GM12878 (cell line): ENCODE data around the gene SNX30. TPM values are rescaled to one million over a fixed set of nuclear protein-coding genes. Genes with fewer than 3 reads are reported as not detected.

Experiments
- ATAC-seq: fragments of 200-7000 bp; cut with Tn5 transposase; 3 replicates; pipeline ENCODE4 v1.9.1; 2020; ENCODE audit warnings: mild to moderate bottlenecking, moderate library complexity
- BruUV-seq: library from RNA; stranded (reverse); fragments of 400-500 nt; replicated peaks from 2 replicates; lab custom pipeline; 2021; lab: Mats Ljungman, UMichigan
- CTCF ChIA-PET: fragments of 300-600 bp; sonication (Branson Sonifier 250); formaldehyde crosslinking; extraction: SDS; loops from one replicate; lab custom pipeline; 2021; ENCODE audit warnings: inconsistent platforms; lab: Yijun Ruan, JAX
- POLR2A ChIA-PET: fragments of 350-600 bp; formaldehyde crosslinking; extraction: SDS; loops from one replicate; lab custom pipeline; 2021; ENCODE audit warnings: inconsistent platforms; lab: Charles Lee
- RAD21 ChIA-PET: fragments of 300-600 bp; sonication (Branson Sonifier 250); formaldehyde crosslinking; loops from one replicate; lab custom pipeline; 2023; ENCODE audit warnings: antibody characterized with exemption; ENCODE audit not compliant: unreplicated experiment; lab: Charles Lee
- SMC1A ChIA-PET: fragments of 300-600 bp; sonication (Branson Sonifier 250); formaldehyde crosslinking; loops from one replicate; lab custom pipeline; 2023; ENCODE audit not compliant: unreplicated experiment, uncharacterized antibody; lab: Charles Lee
- DNase-seq: peaks from one replicate; pipeline ENCODE4 v3.0.0-alpha.2; 2011; ENCODE audit warnings: low read depth, low spot score
- FAIRE-seq: peaks from 3 replicates; lab custom pipeline; 2011; peaks lifted over from hg19 to GRCh38; lab: Jason Lieb, UNC
- H2AFZ ChIP-seq: 2 replicates; pipeline ENCODE4 v1.6.0; 2011; ENCODE audit warnings: low read depth, low read length, control low read depth; ENCODE audit not compliant: control insufficient read depth
- H3K27ac ChIP-seq: 2 replicates; pipeline ENCODE4 v1.5.1; 2011; ENCODE audit warnings: control low read depth; ENCODE audit not compliant: control insufficient read depth, insufficient read depth
- H3K27me3 ChIP-seq, 2 experiments: replicated peaks in 1 of 2; 2 replicates each; pipeline versions ENCODE4 v1.6.0 to v1.6.1; 2011; ENCODE audit warnings: low read length in 1 of 2; ENCODE audit not compliant: control insufficient read depth in 2 of 2, insufficient read depth in 2 of 2
- H3K36me3 ChIP-seq, 2 experiments: 2 replicates each; pipeline ENCODE4 v1.5.1; 2011; ENCODE audit warnings: low read length in 1 of 2; ENCODE audit not compliant: control insufficient read depth in 2 of 2, insufficient read depth in 2 of 2
- H3K4me1 ChIP-seq: 2 replicates; pipeline ENCODE4 v1.6.1; 2011; ENCODE audit warnings: mild to moderate bottlenecking, low read length, moderate library complexity, mixed read lengths; ENCODE audit not compliant: control insufficient read depth, insufficient read depth
- H3K4me2 ChIP-seq: 2 replicates; pipeline ENCODE4 v1.6.0; 2011; ENCODE audit warnings: control low read depth; ENCODE audit not compliant: control insufficient read depth, insufficient read depth
- H3K4me3 ChIP-seq: fragments of 200-600 bp; sonication (generic); 2 replicates; pipeline ENCODE4 v1.5.1; 2016
- H3K79me2 ChIP-seq: 2 replicates; pipeline ENCODE4 v1.6.0; 2011; ENCODE audit warnings: low read length; ENCODE audit not compliant: control insufficient read depth, insufficient read depth
- H3K9ac ChIP-seq: 2 replicates; pipeline ENCODE4 v1.8.0; 2011; ENCODE audit warnings: low read length, control low read depth, mixed read lengths; ENCODE audit not compliant: control insufficient read depth, insufficient read depth
- H3K9me3 ChIP-seq: replicated peaks from 3 replicates; pipeline ENCODE4 v1.5.1; 2011; ENCODE audit warnings: mild to moderate bottlenecking, low read length; ENCODE audit not compliant: control insufficient read depth, insufficient read depth
- H4K20me1 ChIP-seq: 2 replicates; pipeline ENCODE4 v1.6.0; 2011; ENCODE audit not compliant: control insufficient read depth, insufficient read depth
- WGBS: methylation state at CpG from one replicate; pipeline ENCODE4 v1.1.6; 2016; ENCODE audit warnings: low lambda C conversion rate; ENCODE audit not compliant: insufficient replicate concordance, insufficient coverage; ENCODE audit errors: missing lambda C conversion rate; 5-methylcytosine and 5-hydroxymethylcytosine counted together
- in situ Hi-C: fragments of 300-500 bp; cut with MboI; formaldehyde crosslinking; loops from 9 replicates; pipeline ENCODE4 v1.14.3; 2018; ENCODE audit warnings: mixed read lengths
- intact Hi-C: fragments of 100-400 bp; cut with micrococcal nuclease; formaldehyde crosslinking; loops from one replicate; pipeline ENCODE4 v1.14.2; 2022; ENCODE audit not compliant: unreplicated experiment
- polyA plus RNA-seq, 11 experiments: library from polyadenylated mRNA; depleted of rRNA in 4 of 11; unstranded in 6 of 11; stranded (reverse) in 5 of 11; fragments of >200 nt; fragmentation: Nextera tagmentation in 4 of 11; fragmentation: Illumina TruSeq in 1 of 11; extraction: Ambion mirVana in 4 of 11; extraction: Trizol in 1 of 11; gene quantifications; 1 replicate in 1 of 11; 2 replicates in 10 of 11; pipeline versions ENCODE4 v1.2.1 to v1.2.3, GENCODE V29; 2011 to 2016; ENCODE audit warnings: inconsistent platforms in 2 of 11, missing spikeins in 2 of 11, low read depth in 1 of 11
- total RNA-seq, 4 experiments: library from RNA; depleted of rRNA in 3 of 4; stranded (reverse); fragments of >200 nt in 3 of 4; fragmentation: Illumina TruSeq in 1 of 4; extraction: Trizol in 1 of 4; gene quantifications; 2 replicates each; pipeline versions ENCODE4 v1.2.1 to v1.2.3, GENCODE V29; 2013 to 2021
- TF ChIP-seq, protein P1 (sequence below): fragments of 150-350 bp; IDR thresholded peaks from 2 replicates; pipeline ENCODE4 v1.6.1; 2016; ENCODE audit warnings: low read depth, low read length
- TF ChIP-seq, protein P2 (sequence below): fragments of 450-650 bp; formaldehyde crosslinking; IDR thresholded peaks from 2 replicates; pipeline ENCODE4 v1.5.0; 2022; ENCODE audit warnings: mild to moderate bottlenecking, missing genetic modification characterization
- TF ChIP-seq, protein P3 (sequence below): fragments of 450-650 bp; IDR thresholded peaks from 2 replicates; pipeline ENCODE4 v1.6.1; 2017; ENCODE audit warnings: borderline replicate concordance

SNX30 gene
- total and polyA plus RNA-seq, 10 of the 15 experiments (the other 5 are each of a cell fraction or from before 2014, with no cell fraction given) = 0.53 to 4.0 (median 1.5) TPM

DNA sequence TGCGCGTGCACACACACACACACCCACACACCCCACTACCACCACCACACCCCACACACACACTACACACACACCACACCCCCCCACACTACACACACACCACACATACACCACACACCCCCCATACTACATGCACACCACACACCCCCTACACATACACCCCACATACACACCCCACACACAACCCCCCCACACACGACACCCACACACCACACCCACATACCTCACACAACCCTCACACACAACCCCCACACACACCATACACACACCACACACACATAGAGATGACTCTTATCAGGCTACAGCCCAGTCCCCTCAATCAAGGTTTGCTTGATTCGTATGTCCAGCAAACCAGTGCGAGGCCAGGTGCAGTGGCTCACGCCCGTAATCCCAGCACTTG, 114.4 kb downstream of the SNX30 start (continued):
- TF ChIP-seq, protein P1, sequence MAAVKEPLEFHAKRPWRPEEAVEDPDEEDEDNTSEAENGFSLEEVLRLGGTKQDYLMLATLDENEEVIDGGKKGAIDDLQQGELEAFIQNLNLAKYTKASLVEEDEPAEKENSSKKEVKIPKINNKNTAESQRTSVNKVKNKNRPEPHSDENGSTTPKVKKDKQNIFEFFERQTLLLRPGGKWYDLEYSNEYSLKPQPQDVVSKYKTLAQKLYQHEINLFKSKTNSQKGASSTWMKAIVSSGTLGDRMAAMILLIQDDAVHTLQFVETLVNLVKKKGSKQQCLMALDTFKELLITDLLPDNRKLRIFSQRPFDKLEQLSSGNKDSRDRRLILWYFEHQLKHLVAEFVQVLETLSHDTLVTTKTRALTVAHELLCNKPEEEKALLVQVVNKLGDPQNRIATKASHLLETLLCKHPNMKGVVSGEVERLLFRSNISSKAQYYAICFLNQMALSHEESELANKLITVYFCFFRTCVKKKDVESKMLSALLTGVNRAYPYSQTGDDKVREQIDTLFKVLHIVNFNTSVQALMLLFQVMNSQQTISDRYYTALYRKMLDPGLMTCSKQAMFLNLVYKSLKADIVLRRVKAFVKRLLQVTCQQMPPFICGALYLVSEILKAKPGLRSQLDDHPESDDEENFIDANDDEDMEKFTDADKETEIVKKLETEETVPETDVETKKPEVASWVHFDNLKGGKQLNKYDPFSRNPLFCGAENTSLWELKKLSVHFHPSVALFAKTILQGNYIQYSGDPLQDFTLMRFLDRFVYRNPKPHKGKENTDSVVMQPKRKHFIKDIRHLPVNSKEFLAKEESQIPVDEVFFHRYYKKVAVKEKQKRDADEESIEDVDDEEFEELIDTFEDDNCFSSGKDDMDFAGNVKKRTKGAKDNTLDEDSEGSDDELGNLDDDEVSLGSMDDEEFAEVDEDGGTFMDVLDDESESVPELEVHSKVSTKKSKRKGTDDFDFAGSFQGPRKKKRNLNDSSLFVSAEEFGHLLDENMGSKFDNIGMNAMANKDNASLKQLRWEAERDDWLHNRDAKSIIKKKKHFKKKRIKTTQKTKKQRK = no peak

DNA sequence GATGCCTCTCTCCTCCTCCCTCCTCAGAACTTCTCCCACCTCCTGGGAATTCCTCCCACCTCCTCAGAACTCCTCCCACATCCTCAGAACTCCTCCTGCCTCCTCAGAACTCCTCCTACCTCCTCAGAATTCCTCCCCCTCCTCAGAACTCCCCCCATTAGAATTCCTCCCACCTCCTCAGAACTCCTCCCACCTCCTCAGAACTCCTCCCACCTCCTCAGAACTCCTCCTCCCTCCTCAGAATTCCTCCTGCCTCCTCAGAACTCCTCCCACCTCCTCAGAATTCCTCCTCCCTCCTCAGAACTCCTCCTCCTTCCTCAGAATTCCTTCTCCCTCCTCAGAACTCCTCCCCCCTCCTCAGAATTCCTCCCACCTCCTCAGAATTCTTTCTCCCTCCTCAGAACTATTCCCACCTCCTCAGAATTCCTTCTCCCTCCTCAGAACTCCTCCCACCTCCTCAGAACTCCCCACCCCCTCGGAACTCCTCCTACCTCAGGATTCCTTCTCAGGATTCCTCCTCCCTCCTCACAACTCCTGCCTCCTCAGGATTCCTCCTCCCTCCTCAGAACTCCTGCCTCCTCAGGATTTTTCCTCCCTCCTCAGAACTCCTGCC, 116.2 kb downstream of the SNX30 start:
- Histone ChIP-seq H3K9me3 (no peaks in the 10 kb centered on the region), H3K36me3 (no peaks in the 10 kb centered on the region; a peak in 1 of 4 replicates), H2AFZ (no peak overlapping the region), H3K9ac (no peak overlapping the region), H3K4me3 (no peak overlapping the region), H3K27ac (no peak overlapping the region), H3K27me3 (no peaks in the 10 kb centered on the region; a peak in 1 of 4 replicates), H3K79me2 (no peaks in the 10 kb centered on the region), H3K4me2 (no peak overlapping the region), H4K20me1 (no peaks in the 10 kb centered on the region), H3K4me1 (peaks cover 41% of the 10 kb centered on the region)
- ChIA-PET SMC1A (interaction anchor here (0.6 kb wide), 1 partner anchor 9 kb away, joined by 3 read pairs; no protein-coding TSS in a partner anchor), POLR2A (no interaction called here), CTCF (interaction anchor here (1.5 kb wide), 1 partner anchor 37 kb away, joined by 3 read pairs; no protein-coding TSS in a partner anchor), RAD21 (no interaction called here)
- ATAC-seq (no peak), FAIRE-seq (no peak), DNase-seq (no peak)
- in situ Hi-C loops (no loop called here), intact Hi-C loops (no loop called here)
- no TSS peak for BruUV-seq
- TF ChIP-seq, protein P2, sequence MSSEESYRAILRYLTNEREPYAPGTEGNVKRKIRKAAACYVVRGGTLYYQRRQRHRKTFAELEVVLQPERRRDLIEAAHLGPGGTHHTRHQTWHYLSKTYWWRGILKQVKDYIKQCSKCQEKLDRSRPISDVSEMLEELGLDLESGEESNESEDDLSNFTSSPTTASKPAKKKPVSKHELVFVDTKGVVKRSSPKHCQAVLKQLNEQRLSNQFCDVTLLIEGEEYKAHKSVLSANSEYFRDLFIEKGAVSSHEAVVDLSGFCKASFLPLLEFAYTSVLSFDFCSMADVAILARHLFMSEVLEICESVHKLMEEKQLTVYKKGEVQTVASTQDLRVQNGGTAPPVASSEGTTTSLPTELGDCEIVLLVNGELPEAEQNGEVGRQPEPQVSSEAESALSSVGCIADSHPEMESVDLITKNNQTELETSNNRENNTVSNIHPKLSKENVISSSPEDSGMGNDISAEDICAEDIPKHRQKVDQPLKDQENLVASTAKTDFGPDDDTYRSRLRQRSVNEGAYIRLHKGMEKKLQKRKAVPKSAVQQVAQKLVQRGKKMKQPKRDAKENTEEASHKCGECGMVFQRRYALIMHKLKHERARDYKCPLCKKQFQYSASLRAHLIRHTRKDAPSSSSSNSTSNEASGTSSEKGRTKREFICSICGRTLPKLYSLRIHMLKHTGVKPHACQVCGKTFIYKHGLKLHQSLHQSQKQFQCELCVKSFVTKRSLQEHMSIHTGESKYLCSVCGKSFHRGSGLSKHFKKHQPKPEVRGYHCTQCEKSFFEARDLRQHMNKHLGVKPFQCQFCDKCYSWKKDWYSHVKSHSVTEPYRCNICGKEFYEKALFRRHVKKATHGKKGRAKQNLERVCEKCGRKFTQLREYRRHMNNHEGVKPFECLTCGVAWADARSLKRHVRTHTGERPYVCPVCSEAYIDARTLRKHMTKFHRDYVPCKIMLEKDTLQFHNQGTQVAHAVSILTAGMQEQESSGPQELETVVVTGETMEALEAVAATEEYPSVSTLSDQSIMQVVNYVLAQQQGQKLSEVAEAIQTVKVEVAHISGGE (CRISPR knock-in tag) = no peak
- TF ChIP-seq, protein P3, sequence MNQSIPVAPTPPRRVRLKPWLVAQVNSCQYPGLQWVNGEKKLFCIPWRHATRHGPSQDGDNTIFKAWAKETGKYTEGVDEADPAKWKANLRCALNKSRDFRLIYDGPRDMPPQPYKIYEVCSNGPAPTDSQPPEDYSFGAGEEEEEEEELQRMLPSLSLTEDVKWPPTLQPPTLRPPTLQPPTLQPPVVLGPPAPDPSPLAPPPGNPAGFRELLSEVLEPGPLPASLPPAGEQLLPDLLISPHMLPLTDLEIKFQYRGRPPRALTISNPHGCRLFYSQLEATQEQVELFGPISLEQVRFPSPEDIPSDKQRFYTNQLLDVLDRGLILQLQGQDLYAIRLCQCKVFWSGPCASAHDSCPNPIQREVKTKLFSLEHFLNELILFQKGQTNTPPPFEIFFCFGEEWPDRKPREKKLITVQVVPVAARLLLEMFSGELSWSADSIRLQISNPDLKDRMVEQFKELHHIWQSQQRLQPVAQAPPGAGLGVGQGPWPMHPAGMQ = no peak
- 0% methylated on average over 1 of the region's 1 CpG for WGBS
